Nephron progenitor cell (in vitro differentiated cells): Measurements from ENCODE around the gene ABAT.

Experiments used
- DNase-seq: peaks from one replicate; pipeline ENCODE4 v3.0.0; 2021
- H3K27ac Mint-ChIP-seq: 2 replicates; pipeline ENCODE4 v1.8.0; 2021; ENCODE audit warnings: mild to moderate bottlenecking, moderate library complexity, mixed read lengths
- H3K27me3 Mint-ChIP-seq: 2 replicates; pipeline ENCODE4 v1.8.0; 2021; ENCODE audit warnings: mild to moderate bottlenecking, low read depth, mixed read lengths; ENCODE audit not compliant: poor library complexity
- H3K36me3 Mint-ChIP-seq: 2 replicates; pipeline ENCODE4 v1.8.0; 2021; ENCODE audit warnings: low read depth, mixed read lengths
- H3K4me1 Mint-ChIP-seq: 2 replicates; pipeline ENCODE4 v1.8.0; 2021; ENCODE audit warnings: mixed read lengths
- H3K4me3 Mint-ChIP-seq: 2 replicates; pipeline ENCODE4 v1.8.0; 2021; ENCODE audit warnings: mild to moderate bottlenecking, moderate library complexity, mixed read lengths
- H3K9me3 Mint-ChIP-seq: 2 replicates; pipeline ENCODE4 v1.8.0; 2021; ENCODE audit warnings: mild to moderate bottlenecking, moderate library complexity, mixed read lengths
- CTCF ChIP-seq: fragments of 200-600 bp; sonication (generic); IDR thresholded peaks from 2 replicates; pipeline ENCODE4 v1.5.0; 2021; ENCODE audit warnings: antibody characterized with exemption

ABAT gene

DNA sequence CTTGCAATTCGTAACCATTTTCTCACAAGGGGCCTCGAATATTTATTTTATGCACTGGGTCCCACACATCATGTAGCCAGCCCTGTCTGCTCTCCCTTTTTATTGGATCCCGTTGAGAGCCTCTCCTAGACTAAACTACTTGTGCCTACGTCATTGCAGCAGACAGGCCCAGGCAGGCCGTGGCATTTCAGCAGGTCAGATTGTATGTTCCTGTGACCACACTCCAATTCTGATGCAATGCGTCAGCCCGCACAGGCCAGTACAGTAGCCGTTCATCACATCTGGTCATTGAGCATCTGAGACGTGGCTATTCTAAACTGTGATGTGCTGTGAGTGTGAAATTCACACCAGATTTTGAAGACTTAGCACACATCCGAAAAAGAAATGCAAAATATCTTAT is 42.2 kb downstream of the ABAT start:
- no peak for TF ChIP-seq CTCF

GRCh38 chr16:8717469-8717868 is 43.1 kb downstream of the ABAT start:
- Mint-ChIP-seq H3K36me3 (peaks cover 18% of the 10 kb centered on the region), H3K4me3 (no peak overlapping the region), H3K4me1 (peaks cover 27% of the 10 kb centered on the region), H3K27me3 (peaks cover 10% of the 10 kb centered on the region), H3K27ac (no peak overlapping the region), H3K9me3 (peaks cover 19% of the 10 kb centered on the region)
- DNase-seq, result no peak
- no peak for TF ChIP-seq CTCF

More for the DNA sequence above, 42.2 kb downstream of the ABAT start:
- H3K27ac Mint-ChIP-seq, result no peak overlapping the region
- H3K36me3 Mint-ChIP-seq, result peaks cover 18% of the 10 kb centered on the region
- peaks cover 36% of the 10 kb centered on the region for H3K4me1 Mint-ChIP-seq
- no peak overlapping the region for H3K4me3 Mint-ChIP-seq
- DNase-seq, result no peak
- H3K9me3 Mint-ChIP-seq, result peaks cover 19% of the 10 kb centered on the region
- H3K27me3 Mint-ChIP-seq, result peaks cover 10% of the 10 kb centered on the region

DNA sequence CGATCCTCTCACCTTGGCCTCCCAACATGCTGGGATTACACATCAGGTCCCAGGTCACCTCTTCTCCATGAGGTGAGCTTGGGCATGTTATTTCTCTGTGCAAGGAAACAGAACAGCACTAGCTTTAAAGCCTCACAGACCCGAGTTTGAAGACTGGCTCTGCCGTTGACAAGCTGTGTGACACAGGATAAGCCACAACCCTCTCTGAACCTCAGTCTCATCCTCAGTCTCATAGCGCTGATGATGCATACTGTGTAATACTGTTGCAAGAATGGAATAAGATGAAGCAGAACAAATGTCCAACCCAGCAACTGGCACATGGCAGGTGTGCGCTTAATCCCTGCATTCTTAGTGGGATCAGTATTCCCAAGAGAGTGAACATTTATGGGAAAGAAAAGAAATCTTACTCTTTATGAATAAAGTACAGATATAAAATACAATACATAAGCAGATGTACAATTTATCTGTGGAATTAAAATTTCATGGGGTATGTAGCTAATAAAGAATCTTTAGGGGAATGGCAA is 43.5 kb downstream of the ABAT start:
- Mint-ChIP-seq H3K36me3 (peaks cover 18% of the 10 kb centered on the region), H3K27ac (peak overlapping the region; percentile 28), H3K4me1 (peaks cover 23% of the 10 kb centered on the region), H3K9me3 (peaks cover 19% of the 10 kb centered on the region), H3K27me3 (peaks cover 10% of the 10 kb centered on the region), H3K4me3 (no peak overlapping the region)
- no peak for DNase-seq
- no peak for TF ChIP-seq CTCF

- H3K27ac Mint-ChIP-seq, result no peak overlapping the region
- H3K36me3 Mint-ChIP-seq, result peaks cover 18% of the 10 kb centered on the region
- DNase-seq, result no peak
- H3K9me3 Mint-ChIP-seq, result peaks cover 19% of the 10 kb centered on the region
- H3K4me3 Mint-ChIP-seq, result no peak overlapping the region
- peaks cover 11% of the 10 kb centered on the region for H3K4me1 Mint-ChIP-seq
- no peak for TF ChIP-seq CTCF
- peaks cover 13% of the 10 kb centered on the region for H3K27me3 Mint-ChIP-seq
These were observed 44.6 kb downstream of the ABAT start for GRCh38 chr16:8718851-8719680.

DNA sequence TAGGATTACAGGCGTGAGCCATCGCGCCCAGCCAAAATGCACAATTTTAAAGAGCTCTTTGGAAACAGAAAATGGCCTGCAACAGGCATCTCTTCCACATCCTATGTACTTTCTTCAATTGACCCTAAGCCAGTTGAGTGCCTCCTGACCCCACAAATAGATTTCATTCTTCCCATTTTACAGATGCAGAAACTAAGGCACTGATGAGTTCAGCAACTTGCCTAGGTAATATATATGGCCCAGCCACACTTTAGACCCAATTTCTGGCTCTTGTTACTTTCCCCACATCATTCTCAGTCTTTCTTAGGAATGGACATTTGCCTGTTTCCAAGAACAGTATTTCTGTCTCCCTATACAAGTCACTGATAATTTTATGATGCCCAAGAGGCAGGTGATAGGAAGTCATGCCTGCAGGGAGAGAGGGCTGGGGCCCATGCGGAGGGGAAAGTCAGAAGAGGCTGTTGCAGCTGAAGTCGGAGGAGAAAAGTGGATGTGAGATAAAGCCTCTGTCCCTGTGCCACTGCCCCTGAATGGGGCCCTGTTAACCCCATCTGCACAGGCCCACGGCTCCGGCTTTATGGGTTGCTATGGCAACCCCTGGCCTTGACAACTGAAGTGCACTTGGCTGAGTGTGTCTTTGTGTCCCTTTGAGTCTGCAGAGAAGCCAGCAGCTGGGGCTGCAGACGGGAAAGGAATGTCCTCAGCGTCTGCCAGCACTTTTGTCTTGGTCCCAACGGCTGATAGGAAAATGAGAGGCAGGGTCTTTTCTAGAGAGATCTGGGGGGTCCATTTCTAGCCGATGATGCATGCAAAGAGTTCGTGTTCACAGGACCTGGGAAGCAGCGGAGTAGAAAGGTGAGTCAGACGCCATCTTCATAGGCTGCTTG is 45.9 kb downstream of the ABAT start:
- DNase-seq, result peak; percentile 64
- no peak for TF ChIP-seq CTCF
- H3K9me3 Mint-ChIP-seq, result peaks cover 22% of the 10 kb centered on the region
- H3K4me1 Mint-ChIP-seq, result peaks cover 4% of the 10 kb centered on the region
- H3K36me3 Mint-ChIP-seq, result peaks cover 16% of the 10 kb centered on the region
- H3K27ac Mint-ChIP-seq, result no peak overlapping the region
- no peak overlapping the region for H3K4me3 Mint-ChIP-seq
- peaks cover 6% of the 10 kb centered on the region for H3K27me3 Mint-ChIP-seq
